ENCODE results near the gene AANAT.

AANAT gene

GRCh38 chr17:76469076-76469990, 1.9 kb downstream of the AANAT start:
- DNase-seq: no peak

- DNase-seq: no peak
These were observed 2.8 kb downstream of the AANAT start for GRCh38 chr17:76469991-76470739.

GRCh38 chr17:76471498-76472257, 4.3 kb downstream of the AANAT start:
- no peak for DNase-seq

- no peak for DNase-seq
These were observed 4.8 kb downstream of the AANAT start for GRCh38 chr17:76472258-76472645.

GRCh38 chr17:76472726-76473125, 5.3 kb downstream of the AANAT start:
- DNase-seq: no peak

- no peak for DNase-seq
These were observed 6.2 kb downstream of the AANAT start for GRCh38 chr17:76473541-76473985.

GRCh38 chr17:76474238-76474637, 6.8 kb downstream of the AANAT start:
- DNase-seq: no peak

- no peak for DNase-seq
These were observed 7.5 kb downstream of the AANAT start for GRCh38 chr17:76474894-76475293.

- no peak for DNase-seq
These were observed 7.9 kb downstream of the AANAT start for GRCh38 chr17:76475302-76475701.

- DNase-seq: no peak
These were observed 9.3 kb downstream of the AANAT start for GRCh38 chr17:76476736-76477135.

GRCh38 chr17:76477576-76477975, 10.2 kb downstream of the AANAT start:
- no peak for DNase-seq

- DNase-seq: no peak
These were observed 10.7 kb downstream of the AANAT start for GRCh38 chr17:76478097-76478496.

GRCh38 chr17:76478730-76479514, 11.5 kb downstream of the AANAT start:
- no peak for DNase-seq

- no peak for DNase-seq
These were observed 12.2 kb downstream of the AANAT start for GRCh38 chr17:76479515-76480060.

- no peak for DNase-seq
These were observed 13.2 kb downstream of the AANAT start for GRCh38 chr17:76480632-76481031.

- DNase-seq: no peak
These were observed 13.8 kb downstream of the AANAT start for GRCh38 chr17:76481071-76481655.

GRCh38 chr17:76484228-76484725, 16.9 kb downstream of the AANAT start:
- no peak for DNase-seq

GRCh38 chr17:76485569-76485968, 18.2 kb downstream of the AANAT start:
- no peak for DNase-seq

GRCh38 chr17:76487451-76488192, 20.2 kb downstream of the AANAT start:
- DNase-seq: no peak

- DNase-seq: no peak
These were observed 22.8 kb downstream of the AANAT start for GRCh38 chr17:76490112-76490710.
